T-helper 9 cell (primary cell): Measurements from ENCODE around the gene PIWIL4.
"Not testable (repeated sequence)": the region's sequence is repeated elsewhere in the genome, so short reads cannot be mapped to it uniquely, and the experiment has no call there.

ENCODE experiments used
- DNase-seq: peaks from one replicate; pipeline ENCODE4 v3.0.0-alpha.2; 2020

PIWIL4 gene

GRCh38 chr11:94586546-94586945, 19.4 kb downstream of the PIWIL4 start:
- no peak for DNase-seq

- DNase-seq = no peak
These were observed 19.8 kb downstream of the PIWIL4 start for GRCh38 chr11:94586978-94587377.

GRCh38 chr11:94588366-94588942, 21.3 kb downstream of the PIWIL4 start:
- no peak for DNase-seq

GRCh38 chr11:94590352-94591041, 23.3 kb downstream of the PIWIL4 start:
- DNase-seq = no peak

GRCh38 chr11:94593030-94593429, 25.9 kb downstream of the PIWIL4 start:
- DNase-seq = no peak

GRCh38 chr11:94595076-94595475, 27.9 kb downstream of the PIWIL4 start:
- DNase-seq = no peak

- DNase-seq = no peak
These were observed 30.7 kb downstream of the PIWIL4 start for GRCh38 chr11:94597896-94598295.

GRCh38 chr11:94599510-94599909, 32.3 kb downstream of the PIWIL4 start:
- DNase-seq = no peak

GRCh38 chr11:94602430-94603372, 35.5 kb downstream of the PIWIL4 start:
- DNase-seq = peak; percentile 1

GRCh38 chr11:94603587-94603986, 36.4 kb downstream of the PIWIL4 start:
- DNase-seq = no peak

GRCh38 chr11:94604482-94604881, 37.3 kb downstream of the PIWIL4 start:
- DNase-seq = no peak

GRCh38 chr11:94613120-94613519, 46.0 kb downstream of the PIWIL4 start:
- no peak for DNase-seq

- peak; percentile 2 for DNase-seq
These were observed 56.1 kb downstream of the PIWIL4 start for GRCh38 chr11:94623120-94623735.

- DNase-seq = not testable (repeated sequence)
These were observed 58.3 kb downstream of the PIWIL4 start for GRCh38 chr11:94625422-94625821.

- not testable (repeated sequence) for DNase-seq
These were observed 59.9 kb downstream of the PIWIL4 start for GRCh38 chr11:94627003-94627560.

GRCh38 chr11:94629741-94630140, 62.6 kb downstream of the PIWIL4 start:
- DNase-seq = no peak

GRCh38 chr11:94630221-94630620, 63.1 kb downstream of the PIWIL4 start:
- DNase-seq = no peak

GRCh38 chr11:94632356-94632755, 65.2 kb downstream of the PIWIL4 start:
- DNase-seq = no peak

- no peak for DNase-seq
These were observed 67.9 kb downstream of the PIWIL4 start for GRCh38 chr11:94635072-94635471.

- no peak for DNase-seq
These were observed 69.3 kb downstream of the PIWIL4 start for GRCh38 chr11:94636388-94636949.

- DNase-seq = no peak
These were observed 71.2 kb downstream of the PIWIL4 start for GRCh38 chr11:94638301-94638901.

GRCh38 chr11:94638902-94639373, 71.8 kb downstream of the PIWIL4 start:
- no peak for DNase-seq
